Measurements from ENCODE around the gene ANKRD40CL. TPM values are rescaled to one million over a fixed set of nuclear protein-coding genes. Genes with fewer than 3 reads are reported as not detected.

ANKRD40CL gene
- total and polyA plus RNA-seq, 9 of the 15 experiments (the other 6 are each of a cell fraction or from before 2014, with no cell fraction given) = not detected

GRCh38 chr17:50770346-50770745 lies 3.0 kb upstream of the ANKRD40CL start:
- H3K9ac ChIP-seq (ENCODE audit: insufficient read depth in 1 of 2, low read depth in 2 of 2, low read length in 2 of 2) = no peak overlapping the region
- WGBS (ENCODE audit: insufficient coverage, low coverage, missing lambda C conversion rate) = 84% methylated on average over 2 of the region's 2 CpGs
- CTCF ChIA-PET (ENCODE audit: low intra/inter-chr PET ratio) = no interaction called here
- H4K20me1 ChIP-seq (replicated peaks; ENCODE audit: control insufficient read depth, insufficient read depth, low read length) = no peaks in the 10 kb centered on the region
- H3K36me3 ChIP-seq (ENCODE audit: control insufficient read depth, insufficient read depth, low read length) = no peaks in the 10 kb centered on the region
- ATAC-seq = no peak
- H3K27ac ChIP-seq (ENCODE audit: extremely low read depth, low read depth, low read length) = no peak overlapping the region
- no peak for FAIRE-seq
- in situ Hi-C loops (cut with MboI) = no loop called here
- no TSS peak for BruUV-seq (replicated peaks)
- intact Hi-C loops (cut with micrococcal nuclease) = no loop called here
- no peak overlapping the region for H2AFZ ChIP-seq (ENCODE audit: low read depth, low read length)
- no peak for DNase-seq (ENCODE audit: extremely low read depth in 1 of 4, low spot score in 3 of 4)
- H3K27me3 ChIP-seq (ENCODE audit: control insufficient read depth in 2 of 2, insufficient read depth in 2 of 2, low read length in 2 of 2) = no peaks in the 10 kb centered on the region
- H3K9me3 ChIP-seq (replicated peaks; ENCODE audit: control insufficient read depth, insufficient read depth, low read depth, low read length) = no peaks in the 10 kb centered on the region
- H3K9me1 ChIP-seq (ENCODE audit: control insufficient read depth, insufficient read depth, low read length) = no peaks in the 10 kb centered on the region
- H3K4me1 ChIP-seq (replicated peaks in 1 of 2; ENCODE audit: control insufficient read depth in 2 of 2, insufficient read depth in 2 of 2, low read length in 2 of 2) = peaks cover 0 to 4% of the 10 kb centered on the region in 2 experiments; a peak in 2 of 5 replicates
- H3K4me2 ChIP-seq (ENCODE audit: insufficient read depth, low read length) = no peak overlapping the region
- POLR2A ChIA-PET = no interaction called here
- no peaks in the 10 kb centered on the region for H3K79me2 ChIP-seq (ENCODE audit: control insufficient read depth, insufficient read depth, low read length)
- no peak overlapping the region for H3K4me3 ChIP-seq
- no peak for TF ChIP-seq EWSR1 (IDR thresholded peaks at IDR 0.05; ENCODE audit: borderline replicate concordance, low read depth, partially characterized antibody)
- no peak for TF ChIP-seq SIN3A (IDR thresholded peaks at IDR 0.05; ENCODE audit: borderline replicate concordance in 2 of 2, control insufficient read depth in 1 of 2, low read depth in 2 of 2, low read length in 2 of 2)
- no peak for TF ChIP-seq RERE (CRISPR knock-in tag; IDR thresholded peaks at IDR 0.05; ENCODE audit: borderline replicate concordance)
- no peak for TF ChIP-seq JUNB (CRISPR knock-in tag; conservative IDR thresholded peaks at IDR 0.05)
- TF ChIP-seq PHTF2 (CRISPR knock-in tag; IDR thresholded peaks at IDR 0.05) = no peak
- TF ChIP-seq SUPT5H (IDR thresholded peaks at IDR 0.05) = no peak
- TF ChIP-seq MAZ (CRISPR knock-in tag; conservative IDR thresholded peaks at IDR 0.05 in 1 of 2, IDR thresholded peaks at IDR 0.05 in 1 of 2) = no peak
- TF ChIP-seq SNIP1 (IDR thresholded peaks at IDR 0.05; ENCODE audit: low read depth) = no peak
- TF ChIP-seq ZNF239 (CRISPR knock-in tag; IDR thresholded peaks at IDR 0.05) = no peak
- no peak for TF ChIP-seq ZBTB1 (CRISPR knock-in tag; IDR thresholded peaks at IDR 0.05; ENCODE audit: borderline replicate concordance, low read depth)
- no peak for TF ChIP-seq MLX (CRISPR knock-in tag; conservative IDR thresholded peaks at IDR 0.05)
- TF ChIP-seq NR3C1 (CRISPR knock-in tag; IDR thresholded peaks at IDR 0.05) = no peak
- no peak for TF ChIP-seq ETS1 (conservative IDR thresholded peaks at IDR 0.05; ENCODE audit: control insufficient read depth, low read depth, low read length)
- no peak for TF ChIP-seq RBFOX2 (IDR thresholded peaks at IDR 0.05; ENCODE audit: low read depth, low read length)

Data from K562 (cell line).